ENCODE data around the gene MCF2L2. TPM values are rescaled to one million over a fixed set of nuclear protein-coding genes. Genes with fewer than 3 reads are reported as not detected.

MCF2L2 gene
- total and polyA plus RNA-seq, 9 of the 15 experiments (the other 6 are each of a cell fraction or from before 2014, with no cell fraction given) = 0.56 to 4.2 (median 3.0) TPM

- TF ChIP-seq SMARCA5 (IDR thresholded peaks at IDR 0.05) = no peak
- TF ChIP-seq RBM39 (optimal IDR thresholded peaks at IDR 0.05; ENCODE audit: low read depth, low read length) = no peak
- TF ChIP-seq MYC (IDR thresholded peaks at IDR 0.05; ENCODE audit: low read depth, low read length) = 0 out of 2 replicates have a peak, but pooled peaks have one; percentile 47
- no peak for TF ChIP-seq MYC (CRISPR knock-in tag; IDR thresholded peaks at IDR 0.05; ENCODE audit: borderline replicate concordance, low read depth)
- no peak for TF ChIP-seq FOXJ3 (CRISPR knock-in tag; IDR thresholded peaks at IDR 0.05)
- TF ChIP-seq HMBOX1 (IDR thresholded peaks at IDR 0.05) = no peak
- TF ChIP-seq ZNF76 (CRISPR knock-in tag; IDR thresholded peaks at IDR 0.05; ENCODE audit: borderline replicate concordance) = no peak
- no peak for TF ChIP-seq DDX20 (tag; IDR thresholded peaks at IDR 0.05; ENCODE audit: low read depth)
- TF ChIP-seq POLR2A (conservative IDR thresholded peaks at IDR 0.05) = no peak
- no peak for TF ChIP-seq CREB1 (IDR thresholded peaks at IDR 0.05)
- no peak for TF ChIP-seq CREB1 (CRISPR knock-in tag; IDR thresholded peaks at IDR 0.05)
- no peak for TF ChIP-seq CBFB (CRISPR knock-in tag; IDR thresholded peaks at IDR 0.05)
- TF ChIP-seq BDP1 (IDR thresholded peaks at IDR 0.05; ENCODE audit: insufficient read depth, insufficient read length) = no peak
- TF ChIP-seq CEBPG (CRISPR knock-in tag; IDR thresholded peaks at IDR 0.05) = no peak
- peak in 1 of 2 experiments; percentile 54; a peak in 2 of 4 replicates for TF ChIP-seq CEBPG (tag; conservative IDR thresholded peaks at IDR 0.05 in 1 of 2, IDR thresholded peaks at IDR 0.05 in 1 of 2)
- peak; percentile 79 for TF ChIP-seq JUND (IDR thresholded peaks at IDR 0.05; ENCODE audit: borderline replicate concordance, low read depth, low read length)
- peak; percentile 78; the same call in 2 of the 3 replicates for TF ChIP-seq JUND (tag; IDR thresholded peaks at IDR 0.05; ENCODE audit: borderline replicate concordance, low read depth, low read length)
- no peak for TF ChIP-seq DNMT1 (IDR thresholded peaks at IDR 0.05)
- peak; percentile 18; the same call in 1 of the 2 replicates for TF ChIP-seq CBFA2T3 (IDR thresholded peaks at IDR 0.05)
- TF ChIP-seq USF2 (CRISPR knock-in tag; IDR thresholded peaks at IDR 0.05) = no peak
- TF ChIP-seq GTF3C2 (IDR thresholded peaks at IDR 0.05; ENCODE audit: borderline replicate concordance, extremely low read depth, insufficient read length) = no peak
- TF ChIP-seq HNRNPH1 (optimal IDR thresholded peaks at IDR 0.05; ENCODE audit: low read depth, low read length) = no peak
- TF ChIP-seq KAT2B (IDR thresholded peaks at IDR 0.05; ENCODE audit: low read depth, low read length) = no peak
- no peak for TF ChIP-seq ZNF589 (CRISPR knock-in tag; IDR thresholded peaks at IDR 0.05; ENCODE audit: low read depth)
These were observed 129.7 kb downstream of the MCF2L2 start (continued) for GRCh38 chr3:183298701-183299153.
